ENCODE data around the gene MXRA7.
A peak's percentile ranks its signal among the peaks of the same experiment; 100 is the strongest.
"Not testable (repeated sequence)": the region's sequence is repeated elsewhere in the genome, so short reads cannot be mapped to it uniquely, and the experiment has no call there.

MXRA7 gene

GRCh38 chr17:76716146-76716838, 5.5 kb upstream of the MXRA7 start:
- peak; percentile 59 for DNase-seq (ENCODE audit: low read depth)

GRCh38 chr17:76715496-76715830, 4.7 kb upstream of the MXRA7 start:
- DNase-seq (ENCODE audit: low read depth): no peak

- DNase-seq (ENCODE audit: low read depth): peak; percentile 67
These were observed 4.2 kb upstream of the MXRA7 start for GRCh38 chr17:76714822-76715495.

GRCh38 chr17:76714336-76714735, 3.6 kb upstream of the MXRA7 start:
- DNase-seq (ENCODE audit: low read depth): no peak

- no peak for DNase-seq (ENCODE audit: low read depth)
These were observed 3.0 kb upstream of the MXRA7 start for GRCh38 chr17:76713765-76714164.

GRCh38 chr17:76712321-76712720, 1.6 kb upstream of the MXRA7 start:
- DNase-seq (ENCODE audit: low read depth): not testable (repeated sequence)

- not testable (repeated sequence) for DNase-seq (ENCODE audit: low read depth)
These were observed 558 bp downstream of the MXRA7 start for GRCh38 chr17:76709951-76710862.

- no peak for DNase-seq (ENCODE audit: low read depth)
These were observed 1.5 kb downstream of the MXRA7 start for GRCh38 chr17:76709077-76709950.

GRCh38 chr17:76707985-76708807, 2.6 kb downstream of the MXRA7 start:
- no peak for DNase-seq (ENCODE audit: low read depth)

GRCh38 chr17:76706817-76707216, 3.9 kb downstream of the MXRA7 start:
- no peak for DNase-seq (ENCODE audit: low read depth)

GRCh38 chr17:76704805-76705204, 6.0 kb downstream of the MXRA7 start:
- no peak for DNase-seq (ENCODE audit: low read depth)

GRCh38 chr17:76702941-76703637, 7.7 kb downstream of the MXRA7 start:
- no peak for DNase-seq (ENCODE audit: low read depth)

- no peak for DNase-seq (ENCODE audit: low read depth)
These were observed 8.7 kb downstream of the MXRA7 start for GRCh38 chr17:76702076-76702475.

GRCh38 chr17:76701471-76701967, 9.2 kb downstream of the MXRA7 start:
- DNase-seq (ENCODE audit: low read depth): no peak

- no peak for DNase-seq (ENCODE audit: low read depth)
These were observed 9.9 kb downstream of the MXRA7 start for GRCh38 chr17:76700617-76701470.

- DNase-seq (ENCODE audit: low read depth): no peak
These were observed 10.5 kb downstream of the MXRA7 start for GRCh38 chr17:76700270-76700616.

- not testable (repeated sequence) for DNase-seq (ENCODE audit: low read depth)
These were observed 12.2 kb downstream of the MXRA7 start for GRCh38 chr17:76698466-76698977.

- no peak for DNase-seq (ENCODE audit: low read depth)
These were observed 12.9 kb downstream of the MXRA7 start for GRCh38 chr17:76697702-76698465.

Data from stimulated activated CD8-positive, alpha-beta memory T cell treated with anti-CD3 and anti-CD28 coated beads, Interleukin-4, amount 100 ng/mL, for 24 hours (primary cell).